Transverse colon (tissue), 4 donors: ENCODE measurements around the gene MSI2.

Source experiments
- EP300 ChIP-seq: sonication (generic); formaldehyde crosslinking; IDR thresholded peaks from one replicate; pipeline ENCODE4 v1.6.1; 2017; ENCODE audit warnings: antibody characterized with exemption, low read depth
- POLR2A ChIP-seq: fragments of 450-650 bp; IDR thresholded peaks from one replicate; pipeline ENCODE4 v1.6.1; 2016; ENCODE audit warnings: antibody characterized with exemption, mild to moderate bottlenecking, moderate library complexity
- POLR2AphosphoS5 ChIP-seq, 3 donors: sonication (generic); formaldehyde crosslinking; IDR thresholded peaks; one replicate each; pipeline ENCODE4 v1.6.1; 2016; ENCODE audit warnings: antibody characterized with exemption in 3 of 3
- TF ChIP-seq, protein P1 (sequence below), 5 experiments: fragments of 200-600 bp in 3 of 5; fragments of 450-650 bp in 2 of 5; sonication (generic) in 3 of 5; IDR thresholded peaks; 1 replicate in 2 of 5; 2 replicates in 3 of 5; pipeline ENCODE4 v1.5.1; 2016 to 2017; ENCODE audit warnings: antibody characterized with exemption in 5 of 5, inconsistent platforms in 3 of 5, mild to moderate bottlenecking in 2 of 5, moderate library complexity in 1 of 5

DNA sequence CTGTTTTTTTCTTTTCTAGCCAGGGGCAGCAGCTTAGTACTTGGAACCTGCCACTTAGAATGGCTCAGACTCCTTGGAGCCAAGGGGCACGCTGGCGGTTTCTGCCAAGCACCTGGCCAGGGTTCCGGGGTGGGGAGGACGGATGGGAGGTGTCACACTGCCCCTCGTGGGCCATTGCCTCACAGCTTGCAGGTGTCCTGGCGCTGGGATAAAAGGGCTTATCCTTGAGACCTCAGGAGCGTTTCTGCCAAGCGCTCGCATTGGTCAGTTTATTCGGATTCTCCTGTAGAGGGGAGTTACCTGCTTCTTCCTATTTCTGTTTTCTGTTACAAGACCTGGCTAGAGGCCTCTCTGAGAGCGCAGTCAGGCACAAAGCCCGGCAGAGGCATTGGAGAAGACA lies 234.6 kb downstream of the MSI2 start:
- no peak for TF ChIP-seq EP300
- TF ChIP-seq POLR2A: no peak
- TF ChIP-seq, protein P1, sequence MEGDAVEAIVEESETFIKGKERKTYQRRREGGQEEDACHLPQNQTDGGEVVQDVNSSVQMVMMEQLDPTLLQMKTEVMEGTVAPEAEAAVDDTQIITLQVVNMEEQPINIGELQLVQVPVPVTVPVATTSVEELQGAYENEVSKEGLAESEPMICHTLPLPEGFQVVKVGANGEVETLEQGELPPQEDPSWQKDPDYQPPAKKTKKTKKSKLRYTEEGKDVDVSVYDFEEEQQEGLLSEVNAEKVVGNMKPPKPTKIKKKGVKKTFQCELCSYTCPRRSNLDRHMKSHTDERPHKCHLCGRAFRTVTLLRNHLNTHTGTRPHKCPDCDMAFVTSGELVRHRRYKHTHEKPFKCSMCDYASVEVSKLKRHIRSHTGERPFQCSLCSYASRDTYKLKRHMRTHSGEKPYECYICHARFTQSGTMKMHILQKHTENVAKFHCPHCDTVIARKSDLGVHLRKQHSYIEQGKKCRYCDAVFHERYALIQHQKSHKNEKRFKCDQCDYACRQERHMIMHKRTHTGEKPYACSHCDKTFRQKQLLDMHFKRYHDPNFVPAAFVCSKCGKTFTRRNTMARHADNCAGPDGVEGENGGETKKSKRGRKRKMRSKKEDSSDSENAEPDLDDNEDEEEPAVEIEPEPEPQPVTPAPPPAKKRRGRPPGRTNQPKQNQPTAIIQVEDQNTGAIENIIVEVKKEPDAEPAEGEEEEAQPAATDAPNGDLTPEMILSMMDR (IDR thresholded peaks at IDR 0.05): no peak
- no peak for TF ChIP-seq POLR2AphosphoS5 (IDR thresholded peaks at IDR 0.05)
